ENCODE measurements around the gene CDK8. TPM values are rescaled to one million over a fixed set of nuclear protein-coding genes. Genes with fewer than 3 reads are reported as not detected.
A peak's percentile ranks its signal among the peaks of the same experiment; 100 is the strongest.

CDK8 gene
- total and polyA plus RNA-seq, 8 donors: 7.3 to 12.5 (median 9.9) TPM

DNA sequence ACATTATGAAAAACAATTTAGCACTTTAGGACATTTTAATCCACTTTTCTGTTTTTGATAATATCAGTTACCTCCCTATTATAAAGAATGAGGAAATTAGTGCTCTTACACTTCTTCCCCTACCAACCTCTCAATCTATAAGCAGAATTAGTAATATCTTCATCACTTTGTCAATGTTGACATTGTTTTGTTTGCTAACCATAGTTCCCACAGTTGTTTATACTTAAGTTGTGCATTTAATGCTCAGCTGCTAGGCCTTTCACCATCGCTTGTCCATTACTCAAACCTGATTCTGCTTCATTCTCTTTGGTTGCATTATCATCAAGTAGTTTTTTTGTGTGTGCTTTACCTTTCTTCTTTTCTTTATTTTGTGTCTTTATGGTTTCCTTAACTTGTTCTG lies 132.1 kb downstream of the CDK8 start:
- H3K4me1 ChIP-seq: no peaks in the 10 kb centered on the region
- WGBS, 2 donors: 96 to 100% methylated on average over 1 of the region's 1 CpG
- H3K9me3 ChIP-seq: no peaks in the 10 kb centered on the region
- DNase-seq (no peak), FAIRE-seq (no peak), ATAC-seq (no peak)
- H3K4me3 ChIP-seq: no peak overlapping the region
- intact Hi-C loops (cut with DNase I): no loop called here
- peaks cover 0 to 2% (median 0%) of the 10 kb centered on the region in 3 donors for H3K36me3 ChIP-seq
- TF ChIP-seq CTCF (IDR thresholded peaks at IDR 0.05): no peak
- H3K27me3 ChIP-seq: no peaks in the 10 kb centered on the region
- H3K27ac ChIP-seq: no peak overlapping the region

DNA sequence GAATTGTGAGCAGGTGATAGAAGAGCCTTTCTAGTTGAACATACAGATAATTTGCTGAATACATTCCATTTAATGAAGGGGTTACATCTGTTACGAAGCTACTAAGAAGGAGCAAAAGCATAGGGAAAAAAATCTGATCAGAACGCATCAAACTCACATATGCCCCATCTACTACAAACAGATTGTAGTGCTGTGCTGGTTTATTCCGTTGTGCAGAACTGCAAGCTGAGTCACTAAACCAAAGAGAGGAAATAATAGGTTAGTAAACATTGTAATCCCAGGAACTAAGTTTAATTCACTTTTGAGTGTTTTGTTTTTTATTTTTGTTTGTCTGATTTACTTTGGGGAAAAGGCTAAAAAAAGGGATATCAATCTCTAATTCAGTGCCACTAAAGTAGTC lies 136.3 kb downstream of the CDK8 start:
- Histone ChIP-seq H3K27me3 (no peaks in the 10 kb centered on the region), H3K4me1 (no peaks in the 10 kb centered on the region), H3K4me3 (no peak overlapping the region), H3K27ac (no peak overlapping the region), H3K36me3 (peaks cover 0 to 2% (median 0%) of the 10 kb centered on the region in 3 donors), H3K9me3 (no peaks in the 10 kb centered on the region)
- 81 to 89% methylated on average over 3 of the region's 3 CpGs for WGBS, 2 donors
- no peak for DNase-seq
- TF ChIP-seq CTCF (IDR thresholded peaks at IDR 0.05): no peak
- intact Hi-C loops (cut with DNase I): no loop called here
- FAIRE-seq: no peak
- ATAC-seq: peak in 1 of 4 donors; percentile 53

- peaks cover 0 to 6% (median 0%) of the 10 kb centered on the region in 3 donors for H3K36me3 ChIP-seq
- H3K9me3 ChIP-seq: no peaks in the 10 kb centered on the region
- FAIRE-seq (no peak), ATAC-seq (no peak), DNase-seq (no peak)
- H3K4me1 ChIP-seq: peaks cover 0 to 11% (median 9%) of the 10 kb centered on the region in 3 donors
- no peaks in the 10 kb centered on the region for H3K27me3 ChIP-seq
- WGBS, 2 donors: 89 to 95% methylated on average over 1 of the region's 1 CpG
- TF ChIP-seq CTCF (IDR thresholded peaks at IDR 0.05): no peak
- H3K27ac ChIP-seq: no peak overlapping the region
- intact Hi-C loops (cut with DNase I): no loop called here
- H3K4me3 ChIP-seq: no peak overlapping the region
Observed at GRCh38 chr13:26400545-26400944, 146.6 kb downstream of the CDK8 start.

DNA sequence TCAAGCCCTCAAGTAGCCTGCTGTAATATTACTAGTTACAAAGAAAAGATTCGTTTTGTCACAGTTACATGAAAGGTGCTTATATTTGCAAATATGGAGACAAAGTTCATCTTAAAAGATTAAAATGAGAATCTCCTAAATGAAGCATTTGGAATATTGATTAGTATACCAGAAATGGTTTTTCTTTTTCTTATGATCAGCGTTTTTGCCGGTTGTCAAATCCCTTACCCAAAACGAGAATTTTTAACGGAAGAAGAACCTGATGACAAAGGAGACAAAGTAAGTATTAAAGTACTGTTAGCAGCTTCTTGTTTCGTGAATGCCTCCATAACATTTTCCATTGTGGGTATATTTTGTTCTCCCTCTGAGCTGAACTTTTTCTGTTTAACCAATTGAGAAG lies 147.1 kb downstream of the CDK8 start:
- no peak for ATAC-seq
- DNase-seq: no peak
- no peak for FAIRE-seq
- Histone ChIP-seq H3K9me3 (no peaks in the 10 kb centered on the region), H3K27me3 (no peaks in the 10 kb centered on the region), H3K4me3 (no peak overlapping the region), H3K36me3 (peaks cover 0 to 6% (median 0%) of the 10 kb centered on the region in 3 donors), H3K27ac (peak overlapping the region in 2 of 4 donors; percentile 43 to 56), H3K4me1 (peaks cover 0 to 11% (median 9%) of the 10 kb centered on the region in 3 donors)
- 83 to 89% methylated on average over 6 of the region's 6 CpGs for WGBS, 2 donors
- TF ChIP-seq CTCF (IDR thresholded peaks at IDR 0.05): no peak
- intact Hi-C loops (cut with DNase I): no loop called here

DNA sequence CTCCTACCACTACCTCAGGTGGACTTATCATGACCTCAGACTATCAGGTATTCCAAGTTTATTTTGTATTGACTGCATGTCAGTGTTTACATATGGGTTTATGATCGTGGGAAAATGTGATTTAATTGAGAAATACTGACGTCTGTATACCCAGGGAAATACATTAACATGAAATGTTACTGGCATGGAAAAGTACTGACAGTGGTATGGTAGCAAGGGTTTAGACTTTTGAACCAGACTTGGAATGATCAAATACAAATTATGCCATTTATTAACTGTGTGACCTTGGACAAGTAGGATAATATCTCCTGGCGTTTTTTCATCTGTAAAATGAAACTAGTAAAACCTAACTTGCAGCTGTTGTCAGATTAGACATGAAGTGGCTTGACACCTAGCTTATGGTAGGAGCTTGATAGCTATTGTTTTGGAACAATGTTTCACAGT lies 147.7 kb downstream of the CDK8 start:
- H3K9me3 ChIP-seq: no peaks in the 10 kb centered on the region
- H3K4me3 ChIP-seq: no peak overlapping the region
- intact Hi-C loops (cut with DNase I): no loop called here
- peaks cover 0 to 6% (median 0%) of the 10 kb centered on the region in 3 donors for H3K36me3 ChIP-seq
- no peak for TF ChIP-seq CTCF (IDR thresholded peaks at IDR 0.05)
- H3K27ac ChIP-seq: peak overlapping the region in 2 of 4 donors; percentile 43 to 56
- no peak for FAIRE-seq
- WGBS, 2 donors: 8 to 14% methylated on average over 3 of the region's 3 CpGs
- H3K4me1 ChIP-seq: peaks cover 0 to 9% (median 5%) of the 10 kb centered on the region in 3 donors
- ATAC-seq: peak; percentile 72 to 87 (median 82)
- H3K27me3 ChIP-seq: no peaks in the 10 kb centered on the region
- no peak for DNase-seq
